ENCODE data around the gene GRIN3B. TPM values are rescaled to one million over a fixed set of nuclear protein-coding genes. Genes with fewer than 3 reads are reported as not detected.

GRIN3B gene
- 0.65 and 1.00 TPM in 2 replicates for total RNA-seq (ENCODE audit: low replicate concordance)
- long read RNA-seq, result 0 reads

- no peaks in the 10 kb centered on the region for H3K36me3 Mint-ChIP-seq
- peak; percentile 74 for TF ChIP-seq CTCF (conservative IDR thresholded peaks at IDR 0.05)
- H3K9me3 Mint-ChIP-seq, result no peaks in the 10 kb centered on the region
- H3K27me3 Mint-ChIP-seq, result peaks cover 53% of the 10 kb centered on the region
- peak within 1 kb of the TSS; percentile 76 for H3K4me3 Mint-ChIP-seq
- no peak for DNase-seq (ENCODE audit: extremely low spot score, unreplicated experiment)
- peaks cover 5% of the 10 kb centered on the region for H3K4me1 Mint-ChIP-seq (ENCODE audit: unreplicated experiment)
- no peak within 1 kb of the TSS for H3K27ac Mint-ChIP-seq
Measured at GRCh38 chr19:1000095-1000494, at the start of gene GRIN3B. Gene GRIN3B (plus strand): TSS chr19:1000419. CDS start chr19:1000438, 19 bp downstream.

- DNase-seq (ENCODE audit: extremely low spot score, unreplicated experiment), result no peak
Measured at GRCh38 chr19:952049-952679, 48.1 kb upstream of the GRIN3B start.

GRCh38 chr19:952680-953444 is 47.4 kb upstream of the GRIN3B start:
- peaks cover 13% of the 10 kb centered on the region for H3K4me1 Mint-ChIP-seq (ENCODE audit: unreplicated experiment)
- peak overlapping the region; percentile 79 for H3K4me3 Mint-ChIP-seq
- H3K27me3 Mint-ChIP-seq, result no peaks in the 10 kb centered on the region
- no peak for TF ChIP-seq CTCF (conservative IDR thresholded peaks at IDR 0.05)
- no peaks in the 10 kb centered on the region for H3K36me3 Mint-ChIP-seq
- no peaks in the 10 kb centered on the region for H3K9me3 Mint-ChIP-seq
- peak; percentile 73 for DNase-seq (ENCODE audit: extremely low spot score, unreplicated experiment)
- peak overlapping the region; percentile 93 for H3K27ac Mint-ChIP-seq

More at GRCh38 chr19:952049-952679, 48.1 kb upstream of the GRIN3B start:
- TF ChIP-seq CTCF (conservative IDR thresholded peaks at IDR 0.05), result no peak
- H3K9me3 Mint-ChIP-seq, result no peaks in the 10 kb centered on the region
- H3K36me3 Mint-ChIP-seq, result no peaks in the 10 kb centered on the region
- peaks cover 13% of the 10 kb centered on the region for H3K4me1 Mint-ChIP-seq (ENCODE audit: unreplicated experiment)
- peak overlapping the region; percentile 74 for H3K4me3 Mint-ChIP-seq
- no peaks in the 10 kb centered on the region for H3K27me3 Mint-ChIP-seq
- H3K27ac Mint-ChIP-seq, result peak overlapping the region; percentile 90

GRCh38 chr19:953445-954271 is 46.6 kb upstream of the GRIN3B start:
- H3K9me3 Mint-ChIP-seq, result no peaks in the 10 kb centered on the region
- H3K4me3 Mint-ChIP-seq, result peak overlapping the region; percentile 77
- DNase-seq (ENCODE audit: extremely low spot score, unreplicated experiment), result no peak
- peak overlapping the region; percentile 93 for H3K27ac Mint-ChIP-seq
- H3K36me3 Mint-ChIP-seq, result no peaks in the 10 kb centered on the region
- TF ChIP-seq CTCF (conservative IDR thresholded peaks at IDR 0.05), result no peak
- no peaks in the 10 kb centered on the region for H3K27me3 Mint-ChIP-seq
- H3K4me1 Mint-ChIP-seq (ENCODE audit: unreplicated experiment), result peaks cover 13% of the 10 kb centered on the region

- Mint-ChIP-seq H3K36me3 (peaks cover 3% of the 10 kb centered on the region), H3K27ac (peak overlapping the region; percentile 93), H3K4me1 (ENCODE audit: unreplicated experiment) (peaks cover 16% of the 10 kb centered on the region), H3K9me3 (no peaks in the 10 kb centered on the region), H3K4me3 (peak overlapping the region; percentile 76), H3K27me3 (no peaks in the 10 kb centered on the region)
- no peak for DNase-seq (ENCODE audit: extremely low spot score, unreplicated experiment)
- TF ChIP-seq CTCF (conservative IDR thresholded peaks at IDR 0.05), result no peak
Measured at GRCh38 chr19:954272-954671, 45.9 kb upstream of the GRIN3B start.
